Putamen (tissue), 1 donor: ENCODE data around the gene KRTAP2-1.
"Not testable (repeated sequence)": the region's sequence is repeated elsewhere in the genome, so short reads cannot be mapped to it uniquely, and the experiment has no call there.

Experiments
- DNase-seq: peaks from one replicate; pipeline ENCODE4 v3.0.0-alpha.2; 2016; ENCODE audit warnings: low spot score

The KRTAP2-1 gene

GRCh38 chr17:41046735-41047465, at the start of gene KRTAP2-1:
Gene KRTAP2-1, minus strand, starts transcription at chr17:41047316. Its CDS starts 49 bp downstream, at chr17:41047267.
- not testable (repeated sequence) for DNase-seq

DNA sequence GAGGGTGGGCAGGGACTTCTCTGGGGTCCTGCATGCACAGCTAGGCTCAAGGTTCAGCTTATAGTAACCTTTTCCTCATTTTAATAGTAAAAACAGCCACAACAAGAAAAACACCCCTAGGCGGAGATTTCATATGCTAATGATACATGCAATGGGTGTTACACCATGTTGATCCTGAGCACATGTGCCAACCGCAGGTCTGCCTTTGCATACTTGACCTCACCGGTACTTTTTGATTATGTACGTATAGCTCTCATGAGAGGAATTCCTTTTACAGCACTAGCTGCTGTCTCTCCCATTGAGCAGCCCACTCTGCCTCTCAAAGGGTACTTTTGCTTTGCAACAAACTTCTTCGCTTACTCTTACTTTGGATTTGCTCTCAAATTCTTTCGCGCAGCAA, 48.9 kb upstream of the KRTAP2-1 start:
- DNase-seq = no peak

GRCh38 chr17:41088760-41089352, 41.7 kb upstream of the KRTAP2-1 start:
- DNase-seq = not testable (repeated sequence)

- DNase-seq = not testable (repeated sequence)
Observed at GRCh38 chr17:41084100-41084856, 37.2 kb upstream of the KRTAP2-1 start, which contains the start of gene KRTAP4-7. Gene KRTAP4-7, plus strand, starts transcription at chr17:41084150. Its CDS starts 57 bp downstream, at chr17:41084207.

DNA sequence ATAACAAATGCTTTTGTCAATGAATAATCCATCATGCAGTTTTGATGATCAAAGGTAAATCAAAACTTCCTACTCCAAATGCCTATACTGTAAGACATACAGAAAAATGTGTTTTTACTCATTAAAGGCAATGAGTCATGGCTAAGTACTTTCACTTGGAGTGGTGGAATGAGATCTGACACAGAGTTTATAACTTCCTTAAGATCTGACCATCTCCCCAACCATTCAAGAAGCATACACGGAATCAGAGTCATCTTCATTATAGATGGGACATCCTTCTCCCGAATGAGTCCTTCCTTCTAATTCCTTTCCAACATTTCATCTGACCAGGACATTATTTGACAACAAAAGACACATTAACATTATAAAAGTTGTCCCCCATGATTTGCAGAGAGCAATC, 36.3 kb upstream of the KRTAP2-1 start:
- not testable (repeated sequence) for DNase-seq

DNA sequence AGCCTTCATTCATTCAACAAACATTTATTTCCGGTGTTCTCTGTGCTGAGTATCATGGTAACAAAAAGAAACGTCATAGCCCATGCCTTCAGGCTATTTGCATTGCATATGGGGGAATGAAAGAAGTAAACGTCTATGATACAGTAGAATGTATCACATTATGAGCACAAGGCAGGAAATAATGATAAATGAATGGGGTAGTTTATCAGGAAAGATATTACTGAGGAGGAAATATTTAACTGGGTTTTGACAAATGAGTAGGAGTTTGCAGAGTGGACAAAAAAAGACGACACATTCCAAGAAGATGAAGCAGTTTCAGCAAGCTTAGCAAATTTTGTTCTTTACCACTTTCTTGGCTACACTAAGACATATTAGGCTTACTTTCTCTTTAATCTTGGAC, 35.5 kb upstream of the KRTAP2-1 start:
- no peak for DNase-seq

- no peak for DNase-seq
Observed at GRCh38 chr17:41076788-41077187, 29.7 kb upstream of the KRTAP2-1 start.

DNA sequence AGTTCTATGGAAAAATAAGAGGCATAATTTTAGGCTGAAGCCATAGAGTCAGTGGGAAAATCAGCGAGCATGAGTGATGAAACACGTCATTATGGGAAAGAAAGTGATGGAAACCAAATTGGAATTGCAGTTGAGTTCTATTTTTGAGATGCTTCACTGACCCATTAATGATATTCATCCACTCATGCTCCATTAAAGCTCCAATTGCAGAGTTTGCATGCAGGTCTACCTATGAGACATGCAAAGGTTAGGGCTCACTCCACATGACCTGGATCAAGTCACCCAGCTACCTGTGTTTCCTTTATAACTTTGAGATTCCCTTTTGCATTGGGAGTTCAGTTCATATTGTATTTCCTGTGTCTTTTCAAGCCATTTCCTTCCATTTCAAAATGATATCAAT, 26.6 kb upstream of the KRTAP2-1 start:
- no peak for DNase-seq

GRCh38 chr17:41071606-41072360, 24.7 kb upstream of the KRTAP2-1 start:
- no peak for DNase-seq

- no peak for DNase-seq
Observed at GRCh38 chr17:41069031-41069430, 21.9 kb upstream of the KRTAP2-1 start.

DNA sequence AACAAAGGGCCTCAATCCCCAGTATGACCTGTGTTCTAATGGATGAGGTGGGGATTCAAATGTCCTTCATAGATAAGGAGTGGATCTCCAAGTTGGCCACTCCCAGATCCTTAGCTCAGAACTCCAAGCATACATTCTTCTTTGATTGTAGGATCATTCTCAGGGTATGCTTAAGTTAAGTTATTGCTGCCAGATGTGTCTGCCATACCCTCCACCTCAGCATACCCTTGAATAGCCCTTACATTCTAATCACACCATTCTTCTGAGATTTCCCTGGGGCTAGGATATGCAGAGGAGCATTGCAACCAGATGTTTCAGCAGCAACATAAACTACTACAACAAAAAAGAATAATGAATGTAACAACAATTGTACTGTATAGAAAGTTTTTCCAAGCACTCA, 20.2 kb upstream of the KRTAP2-1 start:
- no peak for DNase-seq

- DNase-seq = no peak
Observed at GRCh38 chr17:41065829-41066624, 18.9 kb upstream of the KRTAP2-1 start, which contains the start of gene KRTAP2-4. Gene KRTAP2-4, minus strand, starts transcription at chr17:41065879. Its CDS starts 34 bp downstream, at chr17:41065845.

DNA sequence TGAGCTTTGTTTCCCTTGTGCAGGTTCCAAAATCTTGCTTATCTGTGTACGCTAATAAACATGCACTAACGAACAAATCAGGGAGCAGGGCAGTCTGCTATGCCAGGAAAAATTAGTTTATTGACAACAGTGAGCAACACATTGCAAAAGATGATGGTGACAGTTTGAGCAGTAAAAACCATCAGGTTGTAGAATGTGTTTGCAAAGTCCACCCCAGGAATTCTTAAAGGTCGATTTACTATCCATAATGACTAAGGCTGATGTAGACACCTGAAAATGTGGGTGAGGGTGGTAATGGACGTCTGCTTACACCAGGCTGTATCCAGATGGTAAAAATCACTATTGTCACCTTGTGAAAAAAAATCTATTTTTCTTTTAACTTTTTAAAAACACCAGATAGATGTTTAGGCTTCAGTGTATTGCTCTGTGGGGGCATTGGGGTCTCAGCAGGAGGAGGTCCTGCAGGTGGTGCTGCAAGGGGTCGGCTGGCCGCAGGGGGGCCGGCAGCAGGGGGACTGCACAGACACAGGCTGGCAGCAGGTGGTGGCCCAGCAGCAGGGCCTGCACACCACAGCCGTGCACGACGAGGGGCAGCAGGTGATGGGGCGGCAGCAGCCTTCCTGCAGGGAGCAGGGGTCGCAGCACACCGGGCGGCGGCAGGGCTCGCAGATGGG, 18.0 kb upstream of the KRTAP2-1 start:
- DNase-seq = not testable (repeated sequence)

GRCh38 chr17:41064301-41064700, 17.2 kb upstream of the KRTAP2-1 start:
- no peak for DNase-seq

DNA sequence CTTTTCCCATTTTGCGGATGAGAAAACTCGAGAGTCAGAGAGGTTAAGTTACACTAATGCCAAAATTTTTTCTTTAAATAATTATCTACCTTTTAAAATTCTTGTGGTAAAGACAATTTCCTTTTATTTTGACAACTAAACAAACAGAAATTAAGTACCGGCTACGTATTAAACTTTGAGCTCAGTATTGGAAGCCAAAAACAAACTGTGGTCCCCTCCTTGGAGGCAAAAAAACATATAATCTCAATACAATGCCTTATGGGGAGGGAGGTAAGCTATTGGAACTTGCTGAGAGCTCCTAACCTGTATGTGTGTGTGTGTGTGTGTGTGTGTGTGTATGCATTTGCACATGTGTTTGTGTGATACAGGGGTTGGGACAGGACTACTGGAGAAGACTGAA, 16.3 kb upstream of the KRTAP2-1 start:
- no peak for DNase-seq

- DNase-seq = no peak
Observed at GRCh38 chr17:41061964-41062363, 14.8 kb upstream of the KRTAP2-1 start.

- DNase-seq = no peak
Observed at GRCh38 chr17:41060052-41060604, 13.0 kb upstream of the KRTAP2-1 start, which contains the start of gene KRTAP2-3. Gene KRTAP2-3, minus strand, starts transcription at chr17:41060114. Its CDS starts 64 bp downstream, at chr17:41060050.

- not testable (repeated sequence) for DNase-seq
Observed at GRCh38 chr17:41059276-41060051, 12.3 kb upstream of the KRTAP2-1 start.

- no peak for DNase-seq
Observed at GRCh38 chr17:41058741-41059140, 11.6 kb upstream of the KRTAP2-1 start.
